Measurements from ENCODE around the gene PKP4. TPM values are rescaled to one million over a fixed set of nuclear protein-coding genes. Genes with fewer than 3 reads are reported as not detected.

PKP4 gene
- total RNA-seq, 1 experiment from 2014 or later: 55.2 TPM

DNA sequence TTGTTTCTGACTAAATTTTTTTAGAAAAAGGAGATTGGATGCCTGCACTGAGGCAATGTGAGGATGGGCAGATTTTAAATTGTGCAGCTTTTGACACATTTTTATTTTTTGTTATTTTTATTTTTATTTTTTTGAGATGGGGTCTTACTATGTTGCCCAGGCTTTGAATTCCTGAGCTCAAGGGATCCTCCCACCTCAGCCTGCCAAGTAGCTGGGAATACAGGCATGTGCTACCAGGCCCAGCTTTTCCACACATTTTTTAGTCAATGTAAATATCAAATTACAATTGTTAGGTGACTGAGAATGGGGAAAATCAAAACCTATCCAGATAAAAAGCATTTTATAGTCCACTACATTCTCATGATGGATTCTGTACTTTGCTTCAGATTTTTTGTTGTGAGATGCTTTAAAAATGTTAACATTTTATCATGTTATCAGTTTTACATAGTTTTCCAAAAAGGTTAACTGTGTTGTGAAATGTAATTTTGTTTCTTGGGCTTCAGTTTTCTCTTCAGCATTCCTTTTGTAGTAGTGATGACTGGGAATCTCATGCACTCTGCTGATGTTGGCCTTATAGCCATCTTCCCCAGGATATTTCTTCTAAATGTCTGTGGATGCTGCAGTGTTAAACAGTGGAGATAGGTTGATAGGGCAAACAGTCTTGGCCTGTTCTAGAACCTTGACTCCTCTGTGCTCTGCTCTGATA lies 41.4 kb downstream of the PKP4 start:
- Histone ChIP-seq H4K20me1 (ENCODE audit: insufficient read depth) (no peaks in the 10 kb centered on the region), H3K27ac (ENCODE audit: low read depth, low read length) (no peak overlapping the region), H2AFZ (ENCODE audit: low read depth, low read length, poor library complexity, severe bottlenecking) (no peak overlapping the region), H3K9me2 (ENCODE audit: insufficient read depth) (no peaks in the 10 kb centered on the region), H3K36me3 (ENCODE audit: control insufficient read depth in 1 of 2, insufficient read depth in 2 of 2, low read length in 2 of 2) (no peaks in the 10 kb centered on the region), H3K4me1 (ENCODE audit: control insufficient read depth in 1 of 2, insufficient read depth in 2 of 2, low read length in 2 of 2) (peaks cover 0 to 5% of the 10 kb centered on the region in 2 experiments; a peak in 2 of 4 replicates), H3K9ac (ENCODE audit: low read length) (no peak overlapping the region), H3K4me2 (ENCODE audit: low read length) (no peak overlapping the region), H3K27me3 (ENCODE audit: insufficient read depth, low read length) (no peaks in the 10 kb centered on the region), H3K9me3 (ENCODE audit: control insufficient read depth in 1 of 2, insufficient read depth in 1 of 2, low read depth in 1 of 2, low read length in 2 of 2) (no peaks in the 10 kb centered on the region), H3K79me2 (ENCODE audit: insufficient read depth, low read length) (peaks cover 64% of the 10 kb centered on the region), H3K4me3 (replicated peaks in 1 of 2; ENCODE audit: low read depth in 1 of 2, low read length in 2 of 2) (no peak overlapping the region)
- CTCF ChIA-PET: no interaction called here
- POLR2A ChIA-PET: no interaction called here
- BruUV-seq (replicated peaks): no TSS peak
- RAD21 ChIA-PET (ENCODE audit: low non-redundant PET in 1 of 2, low total read pairs in 2 of 2, uncharacterized antibody in 2 of 2, unreplicated experiment in 2 of 2): no interaction called here
- DNase-seq (ENCODE audit: low read depth, low spot score): no peak
- TF ChIP-seq YY1 (IDR thresholded peaks at IDR 0.05; ENCODE audit: extremely low read depth, insufficient replicate concordance, low read depth, low read length) (no peak), CBX3 (IDR thresholded peaks at IDR 0.05; ENCODE audit: low read depth) (no peak), FOSL1 (IDR thresholded peaks at IDR 0.05; ENCODE audit: low read depth) (no peak), SIN3A (IDR thresholded peaks at IDR 0.05; ENCODE audit: low read depth) (no peak), SRF (IDR thresholded peaks at IDR 0.05; ENCODE audit: low read depth) (no peak), EZH2phosphoT487 (IDR thresholded peaks at IDR 0.05; ENCODE audit: borderline replicate concordance) (no peak), ZNF274 (IDR thresholded peaks at IDR 0.05; ENCODE audit: low read depth, low read length) (no peak), ZFX (IDR thresholded peaks at IDR 0.05) (no peak), EZH2 (IDR thresholded peaks at IDR 0.05) (no peak), JUND (IDR thresholded peaks at IDR 0.05) (no peak), RAD21 (IDR thresholded peaks at IDR 0.05; ENCODE audit: low read depth) (no peak), ELF1 (IDR thresholded peaks at IDR 0.05; ENCODE audit: borderline replicate concordance, low read depth) (no peak), TCF7L2 (IDR thresholded peaks at IDR 0.05; ENCODE audit: borderline replicate concordance, extremely low read depth, insufficient read depth, insufficient read length) (no peak), POLR2A (IDR thresholded peaks at IDR 0.05; ENCODE audit: borderline replicate concordance, extremely low read depth, insufficient read depth, insufficient read length) (no peak)
- TF ChIP-seq, protein P1, sequence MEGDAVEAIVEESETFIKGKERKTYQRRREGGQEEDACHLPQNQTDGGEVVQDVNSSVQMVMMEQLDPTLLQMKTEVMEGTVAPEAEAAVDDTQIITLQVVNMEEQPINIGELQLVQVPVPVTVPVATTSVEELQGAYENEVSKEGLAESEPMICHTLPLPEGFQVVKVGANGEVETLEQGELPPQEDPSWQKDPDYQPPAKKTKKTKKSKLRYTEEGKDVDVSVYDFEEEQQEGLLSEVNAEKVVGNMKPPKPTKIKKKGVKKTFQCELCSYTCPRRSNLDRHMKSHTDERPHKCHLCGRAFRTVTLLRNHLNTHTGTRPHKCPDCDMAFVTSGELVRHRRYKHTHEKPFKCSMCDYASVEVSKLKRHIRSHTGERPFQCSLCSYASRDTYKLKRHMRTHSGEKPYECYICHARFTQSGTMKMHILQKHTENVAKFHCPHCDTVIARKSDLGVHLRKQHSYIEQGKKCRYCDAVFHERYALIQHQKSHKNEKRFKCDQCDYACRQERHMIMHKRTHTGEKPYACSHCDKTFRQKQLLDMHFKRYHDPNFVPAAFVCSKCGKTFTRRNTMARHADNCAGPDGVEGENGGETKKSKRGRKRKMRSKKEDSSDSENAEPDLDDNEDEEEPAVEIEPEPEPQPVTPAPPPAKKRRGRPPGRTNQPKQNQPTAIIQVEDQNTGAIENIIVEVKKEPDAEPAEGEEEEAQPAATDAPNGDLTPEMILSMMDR (IDR thresholded peaks at IDR 0.05 in 2 of 3, conservative IDR thresholded peaks at IDR 0.05 in 1 of 3; ENCODE audit: borderline replicate concordance in 1 of 3, insufficient read depth in 1 of 3, low read depth in 2 of 3, low read length in 2 of 3): no peak
- TF ChIP-seq, protein P2, sequence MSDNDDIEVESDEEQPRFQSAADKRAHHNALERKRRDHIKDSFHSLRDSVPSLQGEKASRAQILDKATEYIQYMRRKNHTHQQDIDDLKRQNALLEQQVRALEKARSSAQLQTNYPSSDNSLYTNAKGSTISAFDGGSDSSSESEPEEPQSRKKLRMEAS (IDR thresholded peaks at IDR 0.05): no peak
- TF ChIP-seq, protein P3, sequence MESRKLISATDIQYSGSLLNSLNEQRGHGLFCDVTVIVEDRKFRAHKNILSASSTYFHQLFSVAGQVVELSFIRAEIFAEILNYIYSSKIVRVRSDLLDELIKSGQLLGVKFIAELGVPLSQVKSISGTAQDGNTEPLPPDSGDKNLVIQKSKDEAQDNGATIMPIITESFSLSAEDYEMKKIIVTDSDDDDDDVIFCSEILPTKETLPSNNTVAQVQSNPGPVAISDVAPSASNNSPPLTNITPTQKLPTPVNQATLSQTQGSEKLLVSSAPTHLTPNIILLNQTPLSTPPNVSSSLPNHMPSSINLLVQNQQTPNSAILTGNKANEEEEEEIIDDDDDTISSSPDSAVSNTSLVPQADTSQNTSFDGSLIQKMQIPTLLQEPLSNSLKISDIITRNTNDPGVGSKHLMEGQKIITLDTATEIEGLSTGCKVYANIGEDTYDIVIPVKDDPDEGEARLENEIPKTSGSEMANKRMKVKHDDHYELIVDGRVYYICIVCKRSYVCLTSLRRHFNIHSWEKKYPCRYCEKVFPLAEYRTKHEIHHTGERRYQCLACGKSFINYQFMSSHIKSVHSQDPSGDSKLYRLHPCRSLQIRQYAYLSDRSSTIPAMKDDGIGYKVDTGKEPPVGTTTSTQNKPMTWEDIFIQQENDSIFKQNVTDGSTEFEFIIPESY (IDR thresholded peaks at IDR 0.05; ENCODE audit: extremely low read depth, insufficient replicate concordance, low read length): no peak
- TF ChIP-seq, protein P4, sequence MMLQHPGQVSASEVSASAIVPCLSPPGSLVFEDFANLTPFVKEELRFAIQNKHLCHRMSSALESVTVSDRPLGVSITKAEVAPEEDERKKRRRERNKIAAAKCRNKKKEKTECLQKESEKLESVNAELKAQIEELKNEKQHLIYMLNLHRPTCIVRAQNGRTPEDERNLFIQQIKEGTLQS (IDR thresholded peaks at IDR 0.05): no peak
- intact Hi-C loops (cut with micrococcal nuclease): no loop called here
- ATAC-seq: no peak

All from HCT116 (cell line).